GM18909 (cell line): Measurements from ENCODE around the gene ID2.

Experiments used
- ATAC-seq: cut with Tn5 transposase; IDR thresholded peaks from one replicate; pipeline ENCODE4 v1.9.1; 2021; ENCODE audit warnings: mild to moderate bottlenecking; ENCODE audit not compliant: unreplicated experiment, poor library complexity

Gene ID2

GRCh38 chr2:8666581-8666980, 15.3 kb upstream of the ID2 start:
- ATAC-seq: no peak

DNA sequence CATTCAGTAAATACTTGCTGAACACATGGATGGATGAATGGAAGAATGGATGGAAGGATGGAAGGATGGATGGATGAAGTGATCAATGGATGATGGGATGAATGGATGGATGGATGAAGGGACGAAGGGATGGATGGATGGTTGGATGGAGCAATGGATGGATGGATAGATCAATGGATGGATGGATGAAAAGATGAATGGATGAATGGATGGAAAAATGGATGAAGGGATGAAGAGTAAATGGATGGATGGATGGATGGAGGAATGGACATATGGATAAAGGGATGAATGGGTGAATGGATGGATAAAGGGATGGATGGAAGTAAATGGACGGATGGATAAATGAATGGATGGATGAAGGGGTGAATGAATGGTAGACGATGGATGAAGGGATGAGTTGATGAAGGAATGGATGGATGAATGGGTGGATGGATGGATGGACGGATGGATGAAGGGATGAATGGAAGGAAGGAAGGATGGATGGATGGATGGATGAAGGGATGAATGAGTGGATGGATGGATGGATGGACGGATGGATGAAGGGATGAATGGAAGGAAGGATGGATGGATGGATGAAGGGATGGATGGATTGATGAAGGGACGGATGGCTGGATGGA, 13.9 kb upstream of the ID2 start:
- ATAC-seq: no peak

DNA sequence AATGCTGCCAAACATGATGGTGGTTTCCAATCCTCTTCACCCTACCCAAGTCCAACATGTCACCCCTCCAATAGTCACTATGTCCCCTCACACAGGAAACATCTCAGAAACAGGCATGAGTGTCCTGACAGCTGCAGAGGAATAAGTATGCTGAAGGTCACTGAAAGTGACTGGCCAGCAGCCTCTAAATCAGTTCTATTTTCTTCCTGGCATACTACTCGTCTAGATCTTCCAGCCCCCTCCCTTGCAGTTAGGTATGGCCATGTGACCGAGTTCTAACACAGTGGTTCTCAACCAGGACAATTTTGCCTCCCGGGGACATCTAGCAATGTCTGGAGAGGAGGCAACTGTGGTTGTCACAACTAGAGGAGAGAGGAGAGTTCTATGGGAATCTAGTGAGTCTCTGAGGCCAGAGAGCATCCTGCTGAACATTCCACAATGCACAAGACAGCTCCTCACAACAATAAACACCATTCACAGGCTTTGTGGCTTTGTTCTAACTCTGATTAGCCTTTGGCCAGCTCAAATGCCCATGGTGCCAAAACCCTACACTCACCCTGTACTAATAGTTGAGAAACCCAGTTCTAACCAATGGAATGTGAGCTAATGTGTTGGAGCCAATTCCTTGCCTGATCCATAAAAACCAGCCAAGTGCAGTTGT, 12.6 kb upstream of the ID2 start:
- no peak for ATAC-seq

DNA sequence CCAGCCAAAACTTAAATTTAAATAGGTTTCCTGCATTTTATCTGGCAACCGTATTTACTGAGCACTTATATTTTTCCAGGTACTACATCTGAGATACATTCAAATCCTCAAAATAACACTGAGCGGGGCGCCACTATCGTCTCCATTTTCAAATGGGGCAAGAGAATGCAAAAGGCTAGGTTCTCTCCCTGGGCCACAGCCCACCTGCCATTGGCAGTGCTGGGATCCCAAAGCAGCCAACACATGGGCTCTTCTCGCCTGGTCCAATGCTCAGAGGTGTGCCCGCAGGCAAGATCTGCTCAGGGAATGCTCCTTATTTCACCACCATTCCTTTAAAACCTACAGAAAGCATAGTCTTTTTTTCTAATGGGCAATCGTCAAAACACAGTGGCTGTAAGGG, 11.3 kb upstream of the ID2 start:
- no peak for ATAC-seq

GRCh38 chr2:8671176-8671575, 10.7 kb upstream of the ID2 start:
- no peak for ATAC-seq

GRCh38 chr2:8671802-8672201, 10.1 kb upstream of the ID2 start:
- no peak for ATAC-seq

GRCh38 chr2:8672940-8673339, 8.9 kb upstream of the ID2 start:
- ATAC-seq: no peak

DNA sequence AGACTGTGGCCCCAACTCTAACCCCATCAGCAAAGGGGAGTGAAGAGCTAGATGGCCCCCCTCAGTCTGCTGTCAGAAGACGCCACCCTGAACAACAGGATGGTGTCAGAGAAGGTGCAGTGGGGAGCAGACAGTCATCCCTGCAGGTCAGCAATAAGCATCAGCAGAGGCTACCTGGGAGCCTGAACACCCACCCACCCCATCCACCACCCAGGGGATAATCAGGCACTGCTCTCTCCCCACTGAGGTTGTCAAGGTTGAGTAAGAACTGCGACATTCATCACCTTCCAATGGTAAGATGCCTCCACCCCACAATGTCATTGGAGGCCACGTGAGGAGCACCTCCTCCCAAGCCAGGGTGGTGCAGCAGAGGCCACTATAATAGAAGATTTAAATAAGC, 8.5 kb upstream of the ID2 start:
- ATAC-seq: no peak

- ATAC-seq: no peak
Observed at GRCh38 chr2:8674420-8675009, 7.3 kb upstream of the ID2 start.

DNA sequence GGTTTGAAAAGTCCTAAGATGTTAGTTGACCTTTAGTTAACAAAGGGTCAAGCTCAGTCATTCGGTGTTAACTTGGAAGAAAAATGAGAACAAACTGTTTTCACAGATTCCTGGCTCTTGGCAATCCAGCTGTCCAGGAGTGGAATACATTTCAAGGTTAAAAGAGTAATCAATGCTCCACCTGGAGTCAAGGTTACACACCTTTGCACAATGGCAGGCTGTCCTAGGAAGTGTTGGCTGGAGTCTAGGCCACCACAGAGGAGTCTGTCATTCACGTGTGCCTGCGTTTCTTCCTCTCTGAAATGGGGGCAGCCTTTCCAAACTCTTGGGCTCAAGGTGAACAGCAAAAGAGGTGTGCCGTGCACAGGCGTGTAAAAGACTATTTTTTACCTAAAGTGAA, 6.3 kb upstream of the ID2 start:
- no peak for ATAC-seq

- no peak for ATAC-seq
Observed at GRCh38 chr2:8676191-8676920, 5.5 kb upstream of the ID2 start.

DNA sequence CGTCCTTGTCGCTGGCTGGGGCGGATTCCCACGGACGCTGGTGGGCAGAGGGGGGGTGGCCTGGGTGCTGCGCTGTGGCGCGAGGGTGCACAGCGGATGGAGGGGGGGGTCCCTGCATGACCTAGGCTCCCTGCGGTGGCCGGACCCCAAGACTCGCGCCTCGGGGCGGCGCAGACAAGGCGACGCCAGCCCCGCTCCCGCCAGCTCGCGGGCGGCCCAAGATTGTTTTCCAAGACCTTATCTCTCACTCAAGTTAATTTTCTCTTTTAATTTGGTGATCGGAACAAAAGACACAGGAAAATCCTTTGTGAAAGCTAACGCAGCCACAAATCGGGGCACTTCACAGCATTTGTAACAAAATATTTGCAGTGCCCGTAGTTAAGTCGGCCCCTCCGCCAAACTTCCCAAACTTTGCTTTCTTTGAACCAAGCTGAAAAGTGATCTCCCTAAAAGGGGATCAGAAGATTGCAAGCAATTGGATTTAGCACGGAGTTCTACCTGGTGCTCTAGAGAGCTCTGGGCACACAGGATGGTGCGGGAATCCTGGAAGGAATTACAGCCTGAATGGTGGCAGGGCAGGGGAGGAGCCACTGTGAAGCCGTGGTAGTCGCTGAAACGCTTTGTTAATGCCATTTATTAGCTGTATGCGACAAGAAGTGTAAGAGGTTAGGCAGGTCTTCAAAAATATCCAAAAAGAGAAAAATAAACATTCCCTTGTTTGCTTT, 4.8 kb upstream of the ID2 start:
- no peak for ATAC-seq

DNA sequence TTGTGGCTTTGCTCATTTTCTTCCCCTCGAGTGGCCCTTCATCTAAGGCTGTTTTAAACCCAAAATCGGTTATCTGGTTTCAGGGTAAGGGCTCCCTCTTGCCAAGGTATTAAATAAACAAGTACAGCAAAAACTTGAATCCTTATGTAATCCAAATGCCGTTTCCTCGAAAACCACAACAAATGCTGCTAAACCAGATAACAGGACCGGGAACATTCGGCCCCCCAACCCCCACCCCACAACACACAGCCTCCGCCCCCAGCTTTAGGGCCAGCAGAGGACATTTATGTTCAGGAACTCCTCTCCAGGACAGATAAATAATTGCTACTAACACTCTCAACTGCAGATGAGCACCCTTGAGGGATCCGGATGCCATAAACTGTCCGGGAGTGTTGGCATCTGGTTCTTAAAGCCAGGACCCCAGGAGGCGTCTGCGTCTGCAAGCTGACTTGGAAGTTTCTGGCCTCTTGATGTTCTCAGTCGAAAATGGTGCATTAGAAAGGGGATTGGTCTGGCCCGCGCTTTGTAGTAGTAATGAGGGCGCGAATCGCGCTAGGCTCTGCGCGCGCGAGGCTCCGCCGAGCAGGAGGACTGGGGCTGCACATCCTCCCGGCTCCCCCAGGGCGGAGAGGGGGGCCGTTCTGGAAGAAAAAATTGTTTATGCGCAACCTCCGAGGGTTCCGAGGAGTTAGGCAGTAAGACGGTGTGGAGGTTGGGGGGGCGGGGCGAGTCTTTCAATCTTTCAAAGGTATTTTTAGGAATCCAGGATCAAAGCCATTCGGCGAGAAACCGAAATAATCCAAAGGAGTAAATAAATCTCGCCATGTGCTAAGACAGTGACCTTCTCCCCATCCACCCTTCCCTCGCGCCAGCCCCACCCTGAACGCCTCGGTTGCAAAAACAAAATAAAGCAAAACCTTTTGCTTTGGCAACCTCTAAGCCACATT, 3.9 kb upstream of the ID2 start:
- ATAC-seq: no peak

- peak; percentile 70 for ATAC-seq
Observed at GRCh38 chr2:8678731-8679566, 2.9 kb upstream of the ID2 start.

DNA sequence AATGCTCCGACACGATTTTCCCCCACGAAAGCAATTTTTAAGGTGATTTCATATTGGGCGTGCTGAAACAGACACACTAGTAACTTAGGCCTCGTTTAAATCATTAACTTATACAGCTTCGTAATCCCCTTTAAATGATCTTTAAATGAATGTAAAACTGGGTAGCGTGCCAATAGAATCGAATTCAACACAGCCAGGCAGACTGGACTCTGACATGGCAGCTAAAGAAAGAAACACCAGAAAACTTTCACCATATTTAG, 2.4 kb upstream of the ID2 start:
- no peak for ATAC-seq

DNA sequence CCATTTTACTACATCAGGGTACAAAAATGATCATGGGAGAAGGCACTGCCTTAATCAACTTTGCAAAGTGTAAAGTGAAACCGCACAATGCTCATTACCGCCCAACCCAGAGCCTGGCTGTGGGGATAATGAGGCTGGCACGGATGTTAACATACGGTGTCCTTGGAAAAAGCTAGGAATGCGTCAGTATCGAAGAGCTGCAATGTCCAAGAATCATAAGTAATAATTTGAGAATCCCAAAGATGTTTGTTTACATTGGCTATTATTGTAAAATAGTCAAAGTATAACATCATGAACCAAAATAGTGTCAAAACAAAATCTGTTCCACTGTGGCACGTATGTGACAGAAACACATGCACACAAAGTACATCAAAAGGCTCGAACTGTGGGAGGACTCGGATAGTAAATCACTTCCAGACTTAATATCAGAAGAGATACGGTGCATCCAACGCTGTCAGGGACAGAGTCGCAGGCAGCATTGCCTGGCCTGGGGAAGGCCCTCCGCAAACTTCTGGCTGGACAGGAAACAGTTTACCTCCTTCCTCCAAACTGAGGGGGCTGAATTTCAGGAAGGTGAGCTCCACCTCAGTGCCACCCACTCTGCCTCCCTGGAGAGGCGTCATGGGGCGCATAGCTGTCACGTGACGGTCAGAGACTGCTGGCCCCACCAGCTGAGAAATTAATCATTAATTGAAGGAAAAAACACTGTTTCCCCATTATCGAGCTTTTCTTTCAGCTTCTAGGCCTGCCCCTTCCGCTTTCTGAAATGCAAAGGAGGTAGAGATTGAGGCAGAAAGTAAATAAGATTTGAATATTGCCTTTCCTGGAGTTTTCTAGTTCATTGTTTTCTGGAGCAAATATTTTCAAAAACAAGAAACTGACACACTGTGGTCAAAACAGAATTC, 1.8 kb upstream of the ID2 start:
- no peak for ATAC-seq

DNA sequence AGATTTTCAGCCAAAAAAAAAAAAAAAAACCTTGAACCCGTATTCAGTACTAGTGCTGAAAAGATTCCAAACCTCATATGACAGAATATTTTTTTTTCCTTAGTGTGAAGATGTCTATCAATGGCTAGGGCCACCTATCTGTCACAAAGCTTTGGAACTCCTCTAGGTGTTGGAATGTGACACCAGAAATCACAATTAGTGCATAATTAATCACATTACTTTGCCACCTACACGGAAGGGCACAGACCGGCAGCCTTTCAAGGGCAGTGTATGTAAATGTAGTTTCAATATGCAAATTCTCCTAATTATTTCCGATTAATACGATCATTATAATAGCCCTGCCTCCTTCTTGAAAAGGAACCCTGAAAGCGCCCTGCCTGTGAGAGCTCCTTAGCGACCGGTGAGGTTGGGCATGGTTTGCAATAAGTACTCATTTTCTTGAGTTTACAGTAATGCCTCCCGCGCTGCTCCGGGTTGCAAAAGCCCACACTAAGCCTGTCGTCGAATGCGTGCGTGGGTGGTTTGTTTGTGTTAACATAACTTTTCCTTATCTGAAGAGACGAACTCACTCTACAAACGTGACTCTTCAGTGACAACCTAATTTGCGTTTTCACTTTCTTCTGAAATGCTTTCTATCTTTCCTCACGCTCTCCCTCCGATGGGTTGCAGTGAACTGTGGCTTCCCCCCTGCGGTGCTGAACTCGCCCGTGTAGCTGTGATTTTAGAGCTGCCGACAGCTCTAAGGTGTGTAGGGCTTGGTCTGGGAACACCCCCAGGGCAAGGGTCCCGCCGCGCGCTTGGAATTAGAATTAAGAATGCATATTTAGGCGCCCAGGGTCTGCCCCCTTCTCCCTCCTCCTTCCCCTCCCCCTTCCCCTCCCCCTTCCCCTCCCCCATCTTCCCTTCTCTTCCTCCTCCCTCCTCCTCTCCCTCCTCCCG, 765 bp upstream of the ID2 start:
- no peak for ATAC-seq
